Measurements from ENCODE around the gene PAPSS2. TPM values are rescaled to one million over a fixed set of nuclear protein-coding genes. Genes with fewer than 3 reads are reported as not detected.

The PAPSS2 gene
- total RNA-seq, 1 donor, result 96.9 TPM

DNA sequence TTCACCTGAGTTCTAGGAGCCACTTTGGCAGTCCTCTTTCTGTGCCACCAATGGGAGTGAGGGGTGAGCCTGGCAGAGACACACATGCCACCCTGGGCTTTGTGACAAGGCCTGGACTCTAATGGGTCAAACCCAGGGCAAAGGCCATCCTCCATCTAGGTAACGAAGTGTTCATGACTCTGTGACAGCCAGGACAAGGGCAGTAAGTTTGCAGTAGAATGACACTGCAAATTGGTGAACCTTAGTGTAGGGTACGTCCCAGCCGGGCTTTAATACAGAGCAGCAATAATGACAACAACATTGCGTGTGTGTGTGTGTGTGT, 43.3 kb downstream of the PAPSS2 start:
- TF ChIP-seq, protein P1, sequence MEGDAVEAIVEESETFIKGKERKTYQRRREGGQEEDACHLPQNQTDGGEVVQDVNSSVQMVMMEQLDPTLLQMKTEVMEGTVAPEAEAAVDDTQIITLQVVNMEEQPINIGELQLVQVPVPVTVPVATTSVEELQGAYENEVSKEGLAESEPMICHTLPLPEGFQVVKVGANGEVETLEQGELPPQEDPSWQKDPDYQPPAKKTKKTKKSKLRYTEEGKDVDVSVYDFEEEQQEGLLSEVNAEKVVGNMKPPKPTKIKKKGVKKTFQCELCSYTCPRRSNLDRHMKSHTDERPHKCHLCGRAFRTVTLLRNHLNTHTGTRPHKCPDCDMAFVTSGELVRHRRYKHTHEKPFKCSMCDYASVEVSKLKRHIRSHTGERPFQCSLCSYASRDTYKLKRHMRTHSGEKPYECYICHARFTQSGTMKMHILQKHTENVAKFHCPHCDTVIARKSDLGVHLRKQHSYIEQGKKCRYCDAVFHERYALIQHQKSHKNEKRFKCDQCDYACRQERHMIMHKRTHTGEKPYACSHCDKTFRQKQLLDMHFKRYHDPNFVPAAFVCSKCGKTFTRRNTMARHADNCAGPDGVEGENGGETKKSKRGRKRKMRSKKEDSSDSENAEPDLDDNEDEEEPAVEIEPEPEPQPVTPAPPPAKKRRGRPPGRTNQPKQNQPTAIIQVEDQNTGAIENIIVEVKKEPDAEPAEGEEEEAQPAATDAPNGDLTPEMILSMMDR (IDR thresholded peaks at IDR 0.05; ENCODE audit: insufficient read depth, low read length), result no peak
- DNase-seq (ENCODE audit: low read depth), result no peak

DNA sequence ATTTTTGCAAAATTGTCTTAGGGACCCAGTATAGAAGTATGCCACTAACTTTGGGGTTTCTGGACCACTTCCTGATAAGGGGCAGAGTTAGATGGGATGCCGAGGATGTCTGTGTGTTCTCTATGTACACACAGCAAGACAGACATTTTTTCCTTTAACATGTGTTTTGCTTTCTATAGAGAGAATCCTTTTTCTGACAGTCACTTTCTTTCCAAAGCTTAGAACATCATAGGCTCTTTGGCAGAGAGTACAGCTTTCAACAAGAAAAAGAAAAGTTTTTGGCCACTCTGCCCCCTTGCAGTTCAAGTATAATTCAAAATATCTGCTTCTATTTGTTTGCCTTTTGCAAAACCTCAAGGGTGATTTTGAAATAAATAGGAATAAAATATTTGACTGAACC, 44.1 kb downstream of the PAPSS2 start:
- no peak overlapping the region for H3K4me3 ChIP-seq (ENCODE audit: low read depth, low read length)
- TF ChIP-seq, protein P1 (IDR thresholded peaks at IDR 0.05; ENCODE audit: insufficient read depth, low read length), result no peak
- peak; percentile 42 for DNase-seq (ENCODE audit: low read depth)

More for the DNA sequence above, 43.3 kb downstream of the PAPSS2 start:
- H3K4me3 ChIP-seq (ENCODE audit: low read depth, low read length), result no peak overlapping the region

DNA sequence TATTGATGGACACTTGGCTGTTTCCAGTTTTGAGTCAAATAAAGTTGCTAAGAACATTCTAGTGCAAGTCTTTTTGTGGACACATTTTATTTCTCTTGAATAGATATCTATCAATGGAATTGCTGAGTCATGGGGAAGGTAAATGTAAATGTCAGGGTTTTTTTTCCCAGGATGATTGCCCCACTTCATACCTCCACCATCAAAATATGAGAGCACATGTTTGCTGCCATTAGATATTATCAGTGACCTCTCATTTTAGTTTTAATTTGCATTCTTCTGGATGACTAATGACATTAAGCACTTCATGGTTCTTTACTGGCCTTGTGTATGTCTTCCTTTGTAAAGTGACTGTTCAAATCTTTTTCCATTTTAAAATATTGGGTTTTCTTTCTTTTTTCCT, 45.7 kb downstream of the PAPSS2 start:
- peak; percentile 51 for DNase-seq (ENCODE audit: low read depth)
- TF ChIP-seq, protein P1 (IDR thresholded peaks at IDR 0.05; ENCODE audit: insufficient read depth, low read length), result no peak
- H3K4me3 ChIP-seq (ENCODE audit: low read depth, low read length), result no peak overlapping the region

DNA sequence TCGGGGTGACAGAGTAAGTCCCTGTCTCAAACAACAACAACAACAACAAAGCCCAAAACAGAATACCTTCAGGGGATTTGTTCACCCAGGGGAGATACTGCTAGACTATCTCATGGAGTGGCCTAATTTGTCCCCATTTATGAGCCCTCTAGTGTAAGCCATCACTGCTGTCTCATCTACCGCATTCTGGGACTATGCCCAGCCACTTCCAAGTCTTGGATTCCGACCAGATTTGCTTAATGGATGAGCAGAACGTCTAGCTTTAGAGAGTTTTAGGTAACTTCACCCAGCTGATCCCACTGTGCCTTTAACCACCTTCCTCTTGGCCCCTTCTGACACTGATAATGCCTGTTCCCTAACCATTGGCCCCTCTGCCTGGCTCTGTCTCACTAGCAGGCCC, 47.1 kb downstream of the PAPSS2 start:
- H3K4me3 ChIP-seq (ENCODE audit: low read depth, low read length), result no peak overlapping the region
- TF ChIP-seq, protein P1 (IDR thresholded peaks at IDR 0.05; ENCODE audit: insufficient read depth, low read length), result no peak
- DNase-seq (ENCODE audit: low read depth), result peak; percentile 23

DNA sequence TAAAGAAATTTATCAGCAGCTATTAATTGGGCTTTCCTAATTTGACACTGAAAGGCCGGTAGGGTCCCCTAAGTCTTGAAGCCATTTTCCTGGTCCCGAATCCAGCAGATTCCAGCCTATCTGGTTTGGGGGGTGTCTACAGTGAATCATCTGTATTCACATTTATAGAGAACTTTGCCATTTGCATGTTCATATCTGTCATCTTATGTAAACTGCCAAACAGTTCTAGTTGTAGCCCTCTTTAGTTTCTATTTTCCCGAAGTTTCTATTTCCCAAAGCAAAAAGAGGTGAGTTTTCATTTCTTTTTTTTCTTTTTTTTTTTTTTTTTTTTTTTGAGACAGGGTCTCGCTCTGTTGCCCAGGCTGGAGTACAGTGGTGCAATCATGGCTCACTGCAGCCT, 47.6 kb downstream of the PAPSS2 start:
- H3K4me3 ChIP-seq (ENCODE audit: low read depth, low read length), result no peak overlapping the region
- TF ChIP-seq, protein P1 (IDR thresholded peaks at IDR 0.05; ENCODE audit: insufficient read depth, low read length), result no peak
- DNase-seq (ENCODE audit: low read depth), result no peak

DNA sequence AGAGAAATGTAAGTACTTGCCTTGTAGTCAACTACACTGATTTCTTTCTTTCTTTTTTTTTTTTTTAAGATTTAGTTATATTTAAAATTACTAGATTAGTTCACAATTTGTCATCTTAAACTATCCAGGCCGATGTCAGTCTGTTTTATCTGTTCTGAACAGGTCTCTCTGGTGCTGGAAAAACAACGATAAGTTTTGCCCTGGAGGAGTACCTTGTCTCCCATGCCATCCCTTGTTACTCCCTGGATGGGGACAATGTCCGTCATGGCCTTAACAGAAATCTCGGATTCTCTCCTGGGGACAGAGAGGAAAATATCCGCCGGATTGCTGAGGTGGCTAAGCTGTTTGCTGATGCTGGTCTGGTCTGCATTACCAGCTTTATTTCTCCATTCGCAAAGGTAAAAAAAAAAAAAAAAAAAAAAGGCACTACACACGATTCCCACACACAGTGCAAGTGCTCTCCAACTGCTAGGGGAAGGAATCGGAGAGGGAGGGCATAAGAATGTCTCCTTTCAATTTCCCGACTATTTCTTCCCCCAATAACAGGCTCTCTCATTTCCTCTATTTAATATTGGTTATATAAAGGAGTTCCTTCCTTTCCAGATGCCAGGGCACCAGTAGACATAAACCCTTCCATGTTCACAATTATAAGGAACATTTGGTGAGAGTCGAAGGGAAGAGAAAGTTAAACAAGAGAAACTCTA, 53.4 kb downstream of the PAPSS2 start:
- TF ChIP-seq, protein P1 (IDR thresholded peaks at IDR 0.05; ENCODE audit: insufficient read depth, low read length), result no peak
- no peak overlapping the region for H3K4me3 ChIP-seq (ENCODE audit: low read depth, low read length)
- no peak for DNase-seq (ENCODE audit: low read depth)

DNA sequence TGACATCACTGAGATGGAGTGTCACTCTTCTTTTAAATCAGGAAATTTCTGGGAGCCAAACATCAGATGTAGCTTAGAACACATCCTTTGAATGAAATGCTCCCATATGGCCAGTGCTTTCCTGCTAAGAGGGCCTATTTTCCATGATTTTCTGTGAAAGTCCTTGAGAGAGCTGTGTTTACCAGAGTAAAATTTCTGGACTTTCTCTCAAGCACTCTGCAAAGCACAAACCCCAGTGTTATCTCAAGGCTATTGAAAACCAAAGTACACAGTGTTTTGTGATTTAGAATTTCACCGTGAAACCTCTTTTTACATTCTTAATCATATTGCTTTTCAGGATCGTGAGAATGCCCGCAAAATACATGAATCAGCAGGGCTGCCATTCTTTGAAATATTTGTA, 54.0 kb downstream of the PAPSS2 start:
- TF ChIP-seq, protein P1 (IDR thresholded peaks at IDR 0.05; ENCODE audit: insufficient read depth, low read length), result no peak
- no peak overlapping the region for H3K4me3 ChIP-seq (ENCODE audit: low read depth, low read length)
- no peak for DNase-seq (ENCODE audit: low read depth)

All from fibroblast of the aortic adventitia (primary cell).